Measurements from ENCODE around the gene RPL5.
"Not testable (repeated sequence)": the region's sequence is repeated elsewhere in the genome, so short reads cannot be mapped to it uniquely, and the experiment has no call there.

RPL5 gene

DNA sequence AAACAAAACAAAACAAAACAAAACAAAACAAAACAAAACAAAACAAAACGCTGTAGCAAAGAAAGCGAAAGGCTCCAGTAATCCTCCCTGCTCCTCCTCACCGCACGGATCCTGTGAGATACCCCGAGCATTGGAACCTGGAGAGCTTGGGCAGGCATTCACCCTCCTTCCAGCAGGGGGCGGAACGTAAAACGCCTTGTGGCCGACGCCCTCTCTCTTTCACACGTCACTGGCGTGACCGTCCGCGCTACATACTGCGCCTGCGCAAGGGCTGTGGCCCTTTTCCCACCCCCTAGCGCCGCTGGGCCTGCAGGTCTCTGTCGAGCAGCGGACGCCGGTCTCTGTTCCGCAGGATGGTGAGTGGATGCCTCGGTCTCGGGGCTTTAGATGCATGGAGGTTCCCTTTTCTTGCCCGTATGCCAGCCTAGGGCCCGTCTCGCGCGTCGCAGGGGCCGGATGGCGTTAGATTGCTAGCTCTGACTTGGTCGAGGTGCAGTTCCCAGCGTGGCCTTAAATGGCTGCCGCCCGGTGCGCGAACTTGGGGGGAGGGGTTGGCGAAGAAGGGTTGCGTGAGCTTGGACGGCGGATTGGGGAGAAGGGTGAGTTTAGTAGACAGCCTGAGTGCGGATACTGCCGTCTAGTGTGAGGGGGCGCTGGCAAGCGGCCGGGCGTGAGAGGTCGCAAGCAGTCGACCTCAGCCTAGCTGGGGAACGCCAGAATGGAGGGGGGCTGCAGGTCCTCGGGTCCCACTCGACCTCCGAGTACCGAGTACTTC, at the start of gene RPL5:
Gene RPL5 (plus strand): TSS at position 279 of the 775 bp plus-strand sequence. CDS start 75 bp downstream, at position 354.
- peak; percentile 92 to 94 for DNase-seq (ENCODE audit: extremely low read depth in 1 of 2, low read depth in 1 of 2)

- not testable (repeated sequence) for DNase-seq (ENCODE audit: extremely low read depth in 1 of 2, low read depth in 1 of 2)
Measured at GRCh38 chr1:92783550-92783949, 48.3 kb upstream of the RPL5 start.

DNA sequence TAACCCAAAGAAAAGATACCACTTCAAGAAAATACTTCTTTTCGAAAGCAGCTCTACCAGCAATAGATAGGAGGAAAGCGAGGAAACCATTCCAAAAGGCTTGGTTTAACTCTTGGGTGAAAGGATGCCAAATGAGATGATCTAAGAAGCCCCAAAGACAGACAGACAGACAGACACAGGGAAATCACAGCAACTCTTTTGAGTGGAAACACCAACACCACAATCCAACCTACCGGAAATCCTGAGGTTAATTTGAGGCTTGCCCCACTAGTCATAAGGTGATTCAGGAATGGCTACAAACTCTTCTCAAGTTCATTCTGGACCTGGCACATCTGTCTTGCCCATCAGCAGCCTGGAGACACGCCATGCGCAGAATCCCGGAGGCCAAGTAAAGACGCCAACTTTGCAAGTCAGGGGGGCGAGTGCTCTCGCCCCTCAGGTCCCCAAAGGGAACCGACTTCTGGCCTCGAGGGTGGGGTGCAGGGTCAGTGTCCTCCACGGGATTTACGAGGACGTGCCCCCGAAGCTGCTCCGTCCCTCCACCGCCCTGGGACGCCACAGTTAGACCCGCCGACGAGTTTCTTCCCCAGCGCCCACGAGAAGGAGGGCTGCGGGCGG, 47.7 kb upstream of the RPL5 start:
- DNase-seq (ENCODE audit: extremely low read depth in 1 of 2, low read depth in 1 of 2), result no peak

- peak; percentile 3 to 25 for DNase-seq (ENCODE audit: extremely low read depth in 1 of 2, low read depth in 1 of 2)
Measured at GRCh38 chr1:92784639-92785500, 47.0 kb upstream of the RPL5 start, which contains the start of gene EVI5. Gene EVI5, minus strand, starts transcription at chr1:92785108. Its CDS starts 48,562 bp downstream, at chr1:92736546.

GRCh38 chr1:92786111-92786901, 45.5 kb upstream of the RPL5 start:
- no peak for DNase-seq (ENCODE audit: extremely low read depth in 1 of 2, low read depth in 1 of 2)

GRCh38 chr1:92790081-92790480, 41.8 kb upstream of the RPL5 start:
- DNase-seq (ENCODE audit: extremely low read depth in 1 of 2, low read depth in 1 of 2), result no peak

GRCh38 chr1:92790867-92791266, 41.0 kb upstream of the RPL5 start:
- DNase-seq (ENCODE audit: extremely low read depth in 1 of 2, low read depth in 1 of 2), result no peak

DNA sequence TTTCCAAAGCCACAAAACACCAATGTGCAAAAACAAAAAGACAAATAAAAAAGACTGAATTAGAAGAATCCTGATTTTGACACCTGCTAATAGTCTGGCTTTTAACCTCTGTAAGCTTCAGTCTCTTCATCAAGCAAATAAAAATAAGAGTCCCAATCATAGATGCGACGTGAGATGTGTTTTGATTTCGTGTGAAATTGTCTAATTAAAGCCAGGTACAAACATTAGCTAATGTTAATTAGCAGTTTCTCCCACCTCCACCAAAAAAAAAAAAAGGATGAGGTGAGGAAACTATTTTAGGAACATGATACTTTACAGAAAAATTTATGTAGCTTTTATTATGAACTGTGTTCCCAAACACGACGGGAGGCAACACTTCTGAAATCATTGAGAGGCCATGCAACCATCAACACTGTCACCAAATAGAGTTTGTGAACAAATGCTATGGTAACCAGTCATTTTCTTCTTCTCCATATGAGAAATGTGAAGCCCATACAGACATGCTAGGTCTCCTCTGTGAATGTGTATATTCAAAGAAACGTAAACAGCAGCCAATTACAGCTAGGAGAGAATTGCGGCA, 40.3 kb upstream of the RPL5 start:
- DNase-seq (ENCODE audit: extremely low read depth in 1 of 2, low read depth in 1 of 2), result no peak

GRCh38 chr1:92792340-92792782, 39.5 kb upstream of the RPL5 start:
- DNase-seq (ENCODE audit: extremely low read depth in 1 of 2, low read depth in 1 of 2), result no peak

- no peak for DNase-seq (ENCODE audit: extremely low read depth in 1 of 2, low read depth in 1 of 2)
Measured at GRCh38 chr1:92795166-92795565, 36.7 kb upstream of the RPL5 start.

DNA sequence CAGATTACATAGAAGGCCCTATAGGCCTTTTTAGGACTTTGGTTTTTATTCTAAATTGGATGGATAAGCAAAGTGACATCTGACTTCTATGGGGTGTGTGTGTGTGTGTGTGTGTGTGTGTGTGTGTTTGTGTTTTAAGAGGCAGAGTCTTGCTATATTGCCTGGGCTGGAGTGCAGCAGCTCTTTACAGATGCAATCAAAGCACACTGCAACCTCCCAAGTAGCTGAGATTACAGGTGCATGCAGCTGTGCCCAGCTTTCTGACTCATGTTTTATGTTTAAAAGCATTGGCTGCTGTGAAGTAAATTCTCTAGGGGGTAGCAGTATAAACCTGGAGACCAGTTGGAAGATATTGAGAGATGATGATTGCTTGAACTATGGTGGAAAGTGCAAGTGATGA, 34.5 kb upstream of the RPL5 start:
- no peak for DNase-seq (ENCODE audit: extremely low read depth in 1 of 2, low read depth in 1 of 2)

DNA sequence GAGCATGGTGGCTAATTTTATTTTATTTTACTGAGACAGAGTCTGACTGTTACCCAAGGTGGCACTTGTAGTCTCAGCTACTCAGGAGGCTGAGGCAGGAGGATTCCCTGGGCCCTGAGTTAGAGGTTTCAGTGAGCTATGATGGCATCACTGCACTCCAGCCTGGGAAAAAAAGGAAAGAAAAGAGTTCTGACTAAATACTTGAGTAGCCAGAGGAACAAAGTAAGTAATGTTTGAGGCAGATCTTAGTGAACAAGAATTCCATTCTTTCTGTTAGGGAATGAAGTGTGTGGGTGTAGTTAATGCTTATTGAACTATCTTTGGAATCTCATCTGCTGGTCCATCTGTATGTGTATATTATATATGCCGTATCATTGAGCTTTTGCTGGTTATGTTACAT, 33.9 kb upstream of the RPL5 start:
- DNase-seq (ENCODE audit: extremely low read depth in 1 of 2, low read depth in 1 of 2), result no peak

GRCh38 chr1:92803140-92803887, 28.5 kb upstream of the RPL5 start:
- DNase-seq (ENCODE audit: extremely low read depth in 1 of 2, low read depth in 1 of 2), result no peak

DNA sequence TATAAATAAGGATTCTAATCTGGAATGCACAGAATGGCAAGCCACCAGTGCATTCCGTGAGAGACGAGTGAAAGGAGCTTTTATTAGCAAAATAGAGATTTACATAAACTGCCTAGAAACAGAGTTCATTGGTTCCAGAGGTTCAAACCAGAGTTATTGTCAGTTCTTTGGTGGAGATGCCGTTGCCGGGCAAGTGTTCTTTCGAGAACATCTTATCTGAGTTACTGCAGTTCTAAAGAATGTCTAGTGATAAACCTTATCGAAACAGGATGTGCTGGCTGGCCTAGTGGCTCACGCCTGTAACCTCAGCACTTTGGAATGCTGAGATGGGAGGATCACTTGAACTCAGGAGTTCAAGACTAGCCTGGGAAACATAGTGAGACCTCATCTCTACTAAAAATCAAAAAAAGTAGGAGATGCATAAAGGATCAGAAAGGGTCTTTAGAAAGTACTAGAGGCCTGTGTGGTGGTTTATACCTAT, 27.1 kb upstream of the RPL5 start:
- DNase-seq (ENCODE audit: extremely low read depth in 1 of 2, low read depth in 1 of 2), result no peak

- no peak for DNase-seq (ENCODE audit: extremely low read depth in 1 of 2, low read depth in 1 of 2)
Measured at GRCh38 chr1:92805216-92805615, 26.6 kb upstream of the RPL5 start.

DNA sequence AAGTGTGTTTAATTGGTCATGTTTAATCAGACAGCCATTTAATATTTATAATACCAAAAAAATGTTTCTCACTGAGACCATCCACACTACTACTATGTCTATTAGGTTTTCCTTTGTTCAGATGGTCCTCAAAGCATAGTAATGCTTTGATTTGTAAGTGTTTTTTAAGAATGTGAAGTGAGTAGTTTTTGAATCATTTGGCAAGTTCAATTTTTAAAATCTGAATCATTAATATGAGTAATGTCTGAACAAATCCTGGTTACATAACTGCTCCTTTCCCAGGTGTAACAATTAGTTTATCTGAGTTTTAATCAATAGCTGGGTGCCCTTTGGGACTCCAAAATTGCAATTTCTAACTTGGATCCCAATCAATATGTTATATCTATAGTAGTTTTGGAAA, 23.5 kb upstream of the RPL5 start:
- no peak for DNase-seq (ENCODE audit: extremely low read depth in 1 of 2, low read depth in 1 of 2)

GRCh38 chr1:92816732-92817131, 15.1 kb upstream of the RPL5 start:
- no peak for DNase-seq (ENCODE audit: extremely low read depth in 1 of 2, low read depth in 1 of 2)

DNA sequence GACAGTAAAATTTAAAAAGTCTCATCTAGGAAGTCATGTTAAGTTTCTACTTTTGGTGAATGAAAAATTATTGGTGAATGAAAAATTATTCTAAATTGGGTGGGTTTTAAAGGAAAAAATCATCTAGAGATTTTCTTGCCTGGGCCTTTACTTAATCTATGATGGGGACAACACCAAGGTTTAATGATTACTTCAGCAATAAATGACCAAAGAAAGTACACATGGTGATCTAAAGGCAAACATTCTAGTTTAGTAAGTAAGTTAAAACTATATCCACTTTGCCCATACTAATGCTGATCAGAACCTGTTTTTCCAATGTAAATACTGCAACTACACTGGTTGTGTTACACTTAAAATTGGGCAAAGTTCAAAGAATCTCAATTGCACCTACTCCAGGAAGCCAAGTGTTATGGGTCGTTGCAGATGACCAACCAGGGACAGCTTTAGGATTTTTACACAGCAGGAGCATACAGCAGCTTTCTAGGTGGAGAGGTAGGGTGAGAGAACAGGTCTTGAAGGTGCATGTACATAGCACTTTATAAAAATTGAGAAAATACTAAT, 14.6 kb upstream of the RPL5 start:
- DNase-seq (ENCODE audit: extremely low read depth in 1 of 2, low read depth in 1 of 2), result no peak
